ENCODE measurements around the gene DLK1. TPM values are rescaled to one million over a fixed set of nuclear protein-coding genes. Genes with fewer than 3 reads are reported as not detected.

DLK1 gene
- total and polyA plus RNA-seq, 2 experiments from 2014 or later: not detected

GRCh38 chr14:100737526-100737925 lies 10.8 kb downstream of the DLK1 start:
- in situ Hi-C loops (cut with MboI): no loop called here
- TF ChIP-seq EZH2phosphoT487 (IDR thresholded peaks at IDR 0.05; ENCODE audit: insufficient read depth, low read depth) (no peak), EZH2 (IDR thresholded peaks at IDR 0.05; ENCODE audit: insufficient read depth, poor library complexity, severe bottlenecking) (no peak)

GRCh38 chr14:100738269-100738691 lies 11.6 kb downstream of the DLK1 start:
- Histone ChIP-seq H3K79me2 (ENCODE audit: insufficient read depth) (no peaks in the 10 kb centered on the region), H2AFZ (no peak overlapping the region), H3K27ac (no peak overlapping the region), H3K9me3 (ENCODE audit: low read depth) (no peaks in the 10 kb centered on the region), H3K4me2 (ENCODE audit: unreplicated experiment) (no peak overlapping the region), H3F3A (ENCODE audit: insufficient read depth) (no peaks in the 10 kb centered on the region), H3K4me1 (ENCODE audit: insufficient read depth) (no peaks in the 10 kb centered on the region), H3K9me2 (ENCODE audit: insufficient read depth) (no peaks in the 10 kb centered on the region), H3K36me3 (ENCODE audit: low read depth) (no peaks in the 10 kb centered on the region), H3K4me3 (no peak overlapping the region), H3K27me3 (replicated peaks; ENCODE audit: insufficient read depth) (0 out of 2 replicates have a peak, but pooled peaks cover 4% of the 10 kb centered on the region), H4K20me1 (ENCODE audit: insufficient read depth) (no peaks in the 10 kb centered on the region), H3K9ac (no peak overlapping the region)
- no peak for DNase-seq
- in situ Hi-C loops (cut with MboI): no loop called here
- TF ChIP-seq EZH2phosphoT487 (IDR thresholded peaks at IDR 0.05; ENCODE audit: insufficient read depth, low read depth): no peak
- WGBS, 2 experiments (ENCODE audit: low coverage in 1 of 2, low lambda C conversion rate in 2 of 2, missing lambda C conversion rate in 2 of 2): 69 to 74% methylated on average over 5 to 6 of the region's 6 CpGs

More at GRCh38 chr14:100737526-100737925, 10.8 kb downstream of the DLK1 start:
- H3K79me2 ChIP-seq (ENCODE audit: insufficient read depth): no peaks in the 10 kb centered on the region
- no peak overlapping the region for H2AFZ ChIP-seq
- no peak overlapping the region for H3K27ac ChIP-seq
- H3K9me3 ChIP-seq (ENCODE audit: low read depth): no peaks in the 10 kb centered on the region
- no peaks in the 10 kb centered on the region for H3K9me2 ChIP-seq (ENCODE audit: insufficient read depth)
- no peak overlapping the region for H3K4me2 ChIP-seq (ENCODE audit: unreplicated experiment)
- H4K20me1 ChIP-seq (ENCODE audit: insufficient read depth): no peaks in the 10 kb centered on the region
- no peak overlapping the region for H3K9ac ChIP-seq
- no peaks in the 10 kb centered on the region for H3K4me1 ChIP-seq (ENCODE audit: insufficient read depth)
- no peak for DNase-seq
- H3K36me3 ChIP-seq (ENCODE audit: low read depth): no peaks in the 10 kb centered on the region
- 83 to 84% methylated on average over 16 to 17 of the region's 17 CpGs for WGBS, 2 experiments (ENCODE audit: low coverage in 1 of 2, low lambda C conversion rate in 2 of 2, missing lambda C conversion rate in 2 of 2)
- no peak overlapping the region for H3K4me3 ChIP-seq
- no peaks in the 10 kb centered on the region for H3F3A ChIP-seq (ENCODE audit: insufficient read depth)
- H3K27me3 ChIP-seq (replicated peaks; ENCODE audit: insufficient read depth): 0 out of 2 replicates have a peak, but pooled peaks cover 4% of the 10 kb centered on the region

GRCh38 chr14:100738704-100739131 lies 12.0 kb downstream of the DLK1 start:
- no peaks in the 10 kb centered on the region for H3K9me3 ChIP-seq (ENCODE audit: low read depth)
- H3F3A ChIP-seq (ENCODE audit: insufficient read depth): no peaks in the 10 kb centered on the region
- H4K20me1 ChIP-seq (ENCODE audit: insufficient read depth): no peaks in the 10 kb centered on the region
- H3K79me2 ChIP-seq (ENCODE audit: insufficient read depth): no peaks in the 10 kb centered on the region
- in situ Hi-C loops (cut with MboI): no loop called here
- no peak overlapping the region for H3K27ac ChIP-seq
- DNase-seq: no peak
- no peak overlapping the region for H3K4me2 ChIP-seq (ENCODE audit: unreplicated experiment)
- H3K9ac ChIP-seq: no peak overlapping the region
- no peaks in the 10 kb centered on the region for H3K4me1 ChIP-seq (ENCODE audit: insufficient read depth)
- H2AFZ ChIP-seq: no peak overlapping the region
- no peak overlapping the region for H3K4me3 ChIP-seq
- no peaks in the 10 kb centered on the region for H3K9me2 ChIP-seq (ENCODE audit: insufficient read depth)
- H3K36me3 ChIP-seq (ENCODE audit: low read depth): no peaks in the 10 kb centered on the region
- WGBS, 2 experiments (ENCODE audit: low coverage in 1 of 2, low lambda C conversion rate in 2 of 2, missing lambda C conversion rate in 2 of 2): 71 to 85% methylated on average over 9 to 10 of the region's 10 CpGs
- H3K27me3 ChIP-seq (replicated peaks; ENCODE audit: insufficient read depth): 0 out of 2 replicates have a peak, but pooled peaks cover 4% of the 10 kb centered on the region
- no peak for TF ChIP-seq EZH2phosphoT487 (IDR thresholded peaks at IDR 0.05; ENCODE audit: insufficient read depth, low read depth)

- DNase-seq: no peak
- Histone ChIP-seq H3K9me2 (ENCODE audit: insufficient read depth) (no peaks in the 10 kb centered on the region), H3K4me1 (ENCODE audit: insufficient read depth) (no peaks in the 10 kb centered on the region), H3K27me3 (replicated peaks; ENCODE audit: insufficient read depth) (0 out of 2 replicates have a peak, but pooled peaks cover 4% of the 10 kb centered on the region), H3K36me3 (ENCODE audit: low read depth) (no peaks in the 10 kb centered on the region), H3K4me2 (ENCODE audit: unreplicated experiment) (no peak overlapping the region), H3K9me3 (ENCODE audit: low read depth) (no peaks in the 10 kb centered on the region), H3K79me2 (ENCODE audit: insufficient read depth) (no peaks in the 10 kb centered on the region), H3F3A (ENCODE audit: insufficient read depth) (no peaks in the 10 kb centered on the region), H4K20me1 (ENCODE audit: insufficient read depth) (no peaks in the 10 kb centered on the region), H2AFZ (no peak overlapping the region), H3K9ac (no peak overlapping the region), H3K27ac (no peak overlapping the region), H3K4me3 (no peak overlapping the region)
- in situ Hi-C loops (cut with MboI): no loop called here
- 72 to 74% methylated on average over 11 of the region's 11 CpGs for WGBS, 2 experiments (ENCODE audit: low coverage in 1 of 2, low lambda C conversion rate in 2 of 2, missing lambda C conversion rate in 2 of 2)
- no peak for TF ChIP-seq EZH2 (IDR thresholded peaks at IDR 0.05; ENCODE audit: insufficient read depth, poor library complexity, severe bottlenecking)
- TF ChIP-seq EZH2phosphoT487 (IDR thresholded peaks at IDR 0.05; ENCODE audit: insufficient read depth, low read depth): no peak
Observed at GRCh38 chr14:100739306-100739705, 12.6 kb downstream of the DLK1 start.

Measured in GM23248 (cell line).